PFSK-1 (cell line): ENCODE results near the gene SLC24A1.

Source experiments
- POLR2AphosphoS5 ChIP-seq: IDR thresholded peaks from 2 replicates; pipeline ENCODE4 v1.6.1; 2012; ENCODE audit warnings: low read depth, mild to moderate bottlenecking, control low read depth, low read length, moderate library complexity
- SIN3A ChIP-seq: IDR thresholded peaks from 2 replicates; pipeline ENCODE4 v1.6.1; 2012; ENCODE audit warnings: mild to moderate bottlenecking, low read length, moderate library complexity, borderline replicate concordance; ENCODE audit not compliant: insufficient read depth
- TAF1 ChIP-seq: IDR thresholded peaks from 2 replicates; pipeline ENCODE4 v1.6.1; 2012; ENCODE audit warnings: low read length, control low read depth, borderline replicate concordance; ENCODE audit not compliant: insufficient read depth

GRCh38 chr15:65638109-65638508 is 16.4 kb downstream of the SLC24A1 start:
- no peak for TF ChIP-seq SIN3A
- TF ChIP-seq POLR2AphosphoS5, result no peak
- no peak for TF ChIP-seq TAF1
